EH (cell line): ENCODE data around the gene PNLIPRP3.

Experiments used
- DNase-seq: peaks from one replicate; pipeline ENCODE4 v3.0.0-alpha.2; 2015; ENCODE audit warnings: low read depth

The PNLIPRP3 gene

DNA sequence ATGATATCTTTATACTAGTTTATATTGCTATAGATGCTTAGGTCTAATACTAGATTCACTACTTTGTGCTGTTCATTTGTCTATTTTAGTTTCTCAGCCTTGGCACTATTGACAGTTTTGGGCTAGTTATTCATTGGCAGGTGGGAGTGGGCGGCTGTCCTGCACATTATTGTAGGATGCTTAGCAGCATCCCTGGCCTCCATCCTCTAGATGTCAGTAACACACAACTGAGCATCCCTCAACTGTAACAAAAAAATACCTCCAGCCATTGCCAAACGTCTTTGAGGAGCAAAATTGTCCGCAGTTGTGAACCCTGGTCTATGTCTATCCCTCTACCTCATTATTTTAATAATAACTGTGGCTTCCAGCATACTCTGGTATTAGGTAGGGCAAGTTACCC, 83.7 kb downstream of the PNLIPRP3 start:
- DNase-seq: no peak

DNA sequence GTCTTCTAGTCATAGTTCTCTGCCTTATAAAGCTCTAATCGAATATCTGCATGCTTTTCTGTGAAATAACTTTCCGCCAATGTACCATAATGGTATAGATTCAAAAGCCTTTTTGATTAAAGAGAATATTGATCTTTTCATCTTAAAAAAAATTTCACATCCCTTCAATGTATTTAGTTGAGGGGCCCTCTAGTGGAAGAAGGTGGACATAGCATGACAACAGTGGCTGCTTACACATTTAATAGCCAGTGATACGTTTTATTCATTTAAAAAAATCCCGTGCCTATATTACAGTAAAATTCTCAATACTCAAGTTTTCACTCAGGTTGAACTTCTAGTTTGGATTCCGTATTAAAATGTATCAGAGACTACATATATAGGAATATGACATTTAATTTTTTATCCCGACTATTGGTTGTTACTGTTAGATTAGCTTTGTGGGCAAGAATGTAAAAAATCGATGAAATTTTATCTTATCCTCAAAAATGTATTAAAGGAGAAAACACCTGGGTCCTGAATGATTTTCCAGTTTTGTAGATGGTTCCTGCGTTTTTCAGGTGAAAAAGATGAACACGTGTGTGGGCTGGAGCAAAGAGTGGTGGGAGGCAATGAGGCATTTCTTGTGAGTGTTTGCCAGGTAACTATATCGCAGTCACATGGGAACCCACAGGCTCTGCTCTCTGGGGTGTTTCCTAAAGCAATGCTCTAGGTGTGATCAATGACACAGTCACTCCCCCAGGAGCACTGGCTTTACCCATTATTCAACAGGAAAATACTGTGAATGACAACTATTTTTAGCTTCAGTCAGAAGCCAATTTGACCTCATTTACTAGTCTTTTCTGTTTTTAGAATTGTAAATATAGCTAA, 94.0 kb downstream of the PNLIPRP3 start:
- peak; percentile 38 for DNase-seq

DNA sequence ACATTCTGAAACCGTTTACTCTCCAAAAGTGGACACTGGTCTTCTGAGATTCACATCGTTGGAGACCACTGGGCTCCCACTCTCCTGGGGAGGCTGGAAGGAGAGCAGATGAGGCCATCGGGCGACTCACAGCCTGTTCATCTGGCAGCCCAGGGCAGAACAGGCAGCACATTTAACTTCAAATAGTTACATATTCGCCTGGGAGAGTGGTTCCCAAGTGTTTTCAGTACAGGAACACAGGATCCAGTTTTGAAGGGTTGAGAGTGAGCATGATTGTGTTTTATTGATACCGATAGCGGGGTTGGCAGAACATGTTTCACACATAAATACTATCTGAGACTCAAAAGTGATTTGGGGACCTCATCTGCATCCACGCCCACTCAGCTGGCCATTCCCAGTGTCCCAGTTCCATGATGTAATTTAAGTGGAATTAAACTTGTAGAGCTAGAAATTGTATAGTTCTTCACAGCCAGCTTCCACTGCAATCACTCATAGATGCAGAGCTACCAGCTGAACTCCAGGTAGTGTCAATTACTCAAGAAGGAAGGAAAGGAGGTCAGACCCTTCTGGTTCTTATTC, 95.2 kb downstream of the PNLIPRP3 start:
- no peak for DNase-seq

DNA sequence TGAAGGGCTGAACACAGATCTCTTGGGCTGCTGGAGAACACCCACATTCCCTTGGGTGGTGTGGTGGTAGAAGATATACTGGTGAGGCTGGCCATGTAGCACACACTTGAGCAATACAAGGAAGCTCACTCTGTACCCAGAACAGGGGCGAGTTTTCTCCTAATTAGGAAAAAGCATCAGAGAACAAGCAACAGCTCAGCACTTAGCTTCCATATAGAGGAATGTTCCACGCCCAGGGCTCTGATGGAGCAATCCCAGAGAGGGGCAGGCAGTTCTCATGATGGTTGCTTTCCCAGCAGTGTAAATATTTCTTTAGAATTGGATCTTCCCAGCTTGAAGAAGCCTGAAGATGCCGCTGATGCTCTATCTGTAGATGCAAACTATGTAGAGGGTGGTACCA, 97.1 kb downstream of the PNLIPRP3 start:
- DNase-seq: no peak

DNA sequence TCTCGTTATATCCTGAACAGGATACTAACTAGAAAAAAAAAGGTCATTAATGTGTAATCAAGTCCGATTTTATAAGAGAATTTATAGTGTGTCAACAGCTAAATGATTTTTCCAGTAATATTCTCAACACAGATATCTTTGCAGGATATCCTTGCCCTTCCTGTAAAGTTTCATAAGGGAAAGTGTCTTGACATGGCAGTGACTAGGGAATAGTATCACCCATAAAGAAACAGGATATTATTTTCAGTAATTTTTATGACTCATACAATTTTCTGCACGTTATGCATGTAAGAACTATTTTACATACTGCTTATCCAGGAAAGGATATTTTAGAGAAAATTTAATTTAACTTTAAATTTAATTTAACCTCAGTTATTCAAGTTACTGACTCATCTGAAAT, 98.6 kb downstream of the PNLIPRP3 start:
- no peak for DNase-seq
